ENCODE results near the gene PTPN7. TPM values are rescaled to one million over a fixed set of nuclear protein-coding genes. Genes with fewer than 3 reads are reported as not detected.
A peak's percentile ranks its signal among the peaks of the same experiment; 100 is the strongest.
"Not testable (repeated sequence)": the region's sequence is repeated elsewhere in the genome, so short reads cannot be mapped to it uniquely, and the experiment has no call there.

PTPN7 gene
- total RNA-seq, 1 experiment from 2014 or later, result not detected

GRCh38 chr1:202158810-202159533, 1.4 kb downstream of the PTPN7 start:
- in situ Hi-C loops (cut with HindIII; ENCODE audit: low pct_unique_long_range_greater_than_20kb, low sequenced_read_pairs), result no loop called here
- no peak for DNase-seq (ENCODE audit: low read depth)

GRCh38 chr1:202157945-202158344, 2.5 kb downstream of the PTPN7 start:
- in situ Hi-C loops (cut with HindIII; ENCODE audit: low pct_unique_long_range_greater_than_20kb, low sequenced_read_pairs), result no loop called here

GRCh38 chr1:202156590-202156989, 3.8 kb downstream of the PTPN7 start:
- no peak for DNase-seq (ENCODE audit: low read depth)
- in situ Hi-C loops (cut with HindIII; ENCODE audit: low pct_unique_long_range_greater_than_20kb, low sequenced_read_pairs), result no loop called here

More at GRCh38 chr1:202157945-202158344, 2.5 kb downstream of the PTPN7 start:
- no peak for DNase-seq (ENCODE audit: low read depth)

- in situ Hi-C loops (cut with HindIII; ENCODE audit: low pct_unique_long_range_greater_than_20kb, low sequenced_read_pairs), result no loop called here
Measured at GRCh38 chr1:202155478-202156021, 4.9 kb downstream of the PTPN7 start.

GRCh38 chr1:202154766-202155477, 5.5 kb downstream of the PTPN7 start:
- no peak for DNase-seq (ENCODE audit: low read depth)
- in situ Hi-C loops (cut with HindIII; ENCODE audit: low pct_unique_long_range_greater_than_20kb, low sequenced_read_pairs), result no loop called here

More at GRCh38 chr1:202155478-202156021, 4.9 kb downstream of the PTPN7 start:
- peak; percentile 84 for DNase-seq (ENCODE audit: low read depth)

- in situ Hi-C loops (cut with HindIII; ENCODE audit: low pct_unique_long_range_greater_than_20kb, low sequenced_read_pairs), result no loop called here
- DNase-seq (ENCODE audit: low read depth), result no peak
Measured at GRCh38 chr1:202154148-202154765, 6.1 kb downstream of the PTPN7 start.

GRCh38 chr1:202153284-202153683, 7.1 kb downstream of the PTPN7 start:
- no peak for DNase-seq (ENCODE audit: low read depth)
- in situ Hi-C loops (cut with HindIII; ENCODE audit: low pct_unique_long_range_greater_than_20kb, low sequenced_read_pairs), result no loop called here

- in situ Hi-C loops (cut with HindIII; ENCODE audit: low pct_unique_long_range_greater_than_20kb, low sequenced_read_pairs), result no loop called here
- no peak for DNase-seq (ENCODE audit: low read depth)
Measured at GRCh38 chr1:202152399-202152798, 8.0 kb downstream of the PTPN7 start.

- in situ Hi-C loops (cut with HindIII; ENCODE audit: low pct_unique_long_range_greater_than_20kb, low sequenced_read_pairs), result no loop called here
Measured at GRCh38 chr1:202151045-202151444, 9.4 kb downstream of the PTPN7 start.

GRCh38 chr1:202150602-202151001, 9.8 kb downstream of the PTPN7 start:
- DNase-seq (ENCODE audit: low read depth), result no peak
- in situ Hi-C loops (cut with HindIII; ENCODE audit: low pct_unique_long_range_greater_than_20kb, low sequenced_read_pairs), result no loop called here

More at GRCh38 chr1:202151045-202151444, 9.4 kb downstream of the PTPN7 start:
- no peak for DNase-seq (ENCODE audit: low read depth)

- in situ Hi-C loops (cut with HindIII; ENCODE audit: low pct_unique_long_range_greater_than_20kb, low sequenced_read_pairs), result no loop called here
- DNase-seq (ENCODE audit: low read depth), result no peak
Measured at GRCh38 chr1:202150187-202150586, 10.2 kb downstream of the PTPN7 start.

- in situ Hi-C loops (cut with HindIII; ENCODE audit: low pct_unique_long_range_greater_than_20kb, low sequenced_read_pairs), result no loop called here
- DNase-seq (ENCODE audit: low read depth), result no peak
Measured at GRCh38 chr1:202149566-202149965, 10.8 kb downstream of the PTPN7 start.

GRCh38 chr1:202148391-202148790, 12.0 kb downstream of the PTPN7 start:
- DNase-seq (ENCODE audit: low read depth), result no peak
- in situ Hi-C loops (cut with HindIII; ENCODE audit: low pct_unique_long_range_greater_than_20kb, low sequenced_read_pairs), result no loop called here

GRCh38 chr1:202146993-202147392, 13.4 kb downstream of the PTPN7 start:
- no peak for DNase-seq (ENCODE audit: low read depth)
- in situ Hi-C loops (cut with HindIII; ENCODE audit: low pct_unique_long_range_greater_than_20kb, low sequenced_read_pairs), result no loop called here

- in situ Hi-C loops (cut with HindIII; ENCODE audit: low pct_unique_long_range_greater_than_20kb, low sequenced_read_pairs), result no loop called here
- DNase-seq (ENCODE audit: low read depth), result no peak
Measured at GRCh38 chr1:202146279-202146678, 14.1 kb downstream of the PTPN7 start.

GRCh38 chr1:202145744-202146140, 14.7 kb downstream of the PTPN7 start:
- in situ Hi-C loops (cut with HindIII; ENCODE audit: low pct_unique_long_range_greater_than_20kb, low sequenced_read_pairs), result not testable (repeated sequence)

GRCh38 chr1:202145068-202145743, 15.2 kb downstream of the PTPN7 start:
- DNase-seq (ENCODE audit: low read depth), result no peak
- in situ Hi-C loops (cut with HindIII; ENCODE audit: low pct_unique_long_range_greater_than_20kb, low sequenced_read_pairs), result no loop called here

More at GRCh38 chr1:202145744-202146140, 14.7 kb downstream of the PTPN7 start:
- not testable (repeated sequence) for DNase-seq (ENCODE audit: low read depth)

GRCh38 chr1:202144402-202145067, 15.9 kb downstream of the PTPN7 start, which contains the start of gene ARL8A:
Gene ARL8A (minus strand): TSS chr1:202144737. CDS start chr1:202144572, 165 bp downstream.
- in situ Hi-C loops (cut with HindIII; ENCODE audit: low pct_unique_long_range_greater_than_20kb, low sequenced_read_pairs), result no loop called here
- peak; percentile 38 for DNase-seq (ENCODE audit: low read depth)
